Neuronal stem cell (in vitro differentiated cells): Measurements from ENCODE around the gene DCAF8.

Experiments used
- DNase-seq: peaks from one replicate; pipeline ENCODE4 v3.0.0-alpha.2; 2013; ENCODE audit warnings: low spot score
- H2AFZ ChIP-seq: one replicate; pipeline ENCODE4 v1.6.1; 2013; ENCODE audit warnings: mild to moderate bottlenecking, low read length, inconsistent platforms
- H2AK5ac ChIP-seq: 2 replicates; pipeline ENCODE4 v1.6.1; 2013; ENCODE audit warnings: low read depth, mild to moderate bottlenecking, inconsistent platforms, low read length, moderate library complexity, mixed read lengths
- H2BK120ac ChIP-seq: 2 replicates; pipeline ENCODE4 v1.6.1; 2013; ENCODE audit warnings: low read depth, mild to moderate bottlenecking, inconsistent platforms, low read length, moderate library complexity, mixed read lengths
- H2BK12ac ChIP-seq: one replicate; pipeline ENCODE4 v1.6.1; 2013; ENCODE audit warnings: low read length, inconsistent platforms
- H2BK15ac ChIP-seq: 2 replicates; pipeline ENCODE4 v1.6.1; 2013; ENCODE audit warnings: mild to moderate bottlenecking, low read length, inconsistent platforms, mixed read lengths
- H2BK5ac ChIP-seq: one replicate; pipeline ENCODE4 v1.6.1; 2013; ENCODE audit warnings: inconsistent platforms, mild to moderate bottlenecking, low read length, moderate library complexity
- H3K14ac ChIP-seq: one replicate; pipeline ENCODE4 v1.6.1; 2013; ENCODE audit warnings: low read length, inconsistent platforms
- H3K18ac ChIP-seq: 2 replicates; pipeline ENCODE4 v1.6.1; 2013; ENCODE audit warnings: low read length, inconsistent platforms
- H3K23ac ChIP-seq: 2 replicates; pipeline ENCODE4 v1.6.1; 2013; ENCODE audit warnings: low read depth, mild to moderate bottlenecking, mixed read lengths, low read length, inconsistent platforms; ENCODE audit not compliant: poor library complexity
- H3K27ac ChIP-seq: replicated peaks from 3 replicates; pipeline ENCODE4 v1.5.1; 2013; ENCODE audit warnings: low read length, inconsistent platforms
- H3K27me3 ChIP-seq, 3 experiments: 2 replicates each; pipeline ENCODE4 v1.6.1; 2013; ENCODE audit warnings: low read length in 3 of 3, mild to moderate bottlenecking in 2 of 3, inconsistent platforms in 1 of 3, low read depth in 1 of 3, mixed read lengths in 1 of 3, moderate library complexity in 1 of 3; ENCODE audit not compliant: control insufficient read depth in 3 of 3, insufficient read depth in 3 of 3
- H3K36me3 ChIP-seq, 2 donors: replicated peaks in 1 of 2; 2 replicates each; pipeline ENCODE4 v1.6.1; 2013; ENCODE audit warnings: low read length in 2 of 2; ENCODE audit not compliant: control insufficient read depth in 2 of 2, insufficient read depth in 2 of 2
- H3K4ac ChIP-seq: 2 replicates; pipeline ENCODE4 v1.6.1; 2013; ENCODE audit warnings: inconsistent platforms, mild to moderate bottlenecking, low read length, moderate library complexity
- H3K4me1 ChIP-seq, 2 donors: 1 replicate in 1 of 2; 2 replicates in 1 of 2; pipeline ENCODE4 v1.6.1; 2013; ENCODE audit warnings: low read length in 2 of 2, low read depth in 1 of 2; ENCODE audit not compliant: control insufficient read depth in 2 of 2, insufficient read depth in 1 of 2
- H3K4me2 ChIP-seq: one replicate; pipeline ENCODE4 v1.6.1; 2013; ENCODE audit warnings: mild to moderate bottlenecking, low read length, inconsistent platforms; ENCODE audit not compliant: insufficient read depth, poor library complexity, severe bottlenecking
- H3K4me3 ChIP-seq, 2 donors: 2 replicates each; pipeline ENCODE4 v1.5.1; 2013; ENCODE audit warnings: low read length in 2 of 2, mild to moderate bottlenecking in 2 of 2, inconsistent platforms in 1 of 2, moderate library complexity in 1 of 2
- H3K79me1 ChIP-seq: one replicate; pipeline ENCODE4 v1.6.1; 2013; ENCODE audit warnings: low read depth, mild to moderate bottlenecking, inconsistent platforms, low read length, moderate library complexity
- H3K9ac ChIP-seq: one replicate; pipeline ENCODE4 v1.6.1; 2013; ENCODE audit warnings: mild to moderate bottlenecking, low read depth, low read length, inconsistent platforms; ENCODE audit not compliant: poor library complexity
- H3K9me3 ChIP-seq, 2 donors: replicated peaks in 1 of 2; 2 replicates each; pipeline versions ENCODE3 to v1.6.1; 2013; ENCODE audit warnings: low read length in 2 of 2, mild to moderate bottlenecking in 2 of 2, inconsistent platforms in 1 of 2, low read depth in 1 of 2, mixed read lengths in 1 of 2, moderate library complexity in 1 of 2; ENCODE audit not compliant: control insufficient read depth in 2 of 2, insufficient read depth in 1 of 2
- H4K8ac ChIP-seq: one replicate; pipeline ENCODE4 v1.6.1; 2013; ENCODE audit warnings: low read depth, mild to moderate bottlenecking, inconsistent platforms, low read length, moderate library complexity
- H4K91ac ChIP-seq: one replicate; pipeline ENCODE4 v1.6.1; 2013; ENCODE audit warnings: low read length, low read depth, mild to moderate bottlenecking, inconsistent platforms; ENCODE audit not compliant: poor library complexity
- WGBS, 2 donors: extraction: QIAGEN DNeasy Blood & Tissue Kit; methylation state at CpG; one replicate each; pipeline ENCODE4 v1.1.7; 2013; ENCODE audit warnings: missing lambda C conversion rate in 2 of 2, mixed read lengths in 1 of 2; ENCODE audit not compliant: insufficient read length in 2 of 2, insufficient replicate concordance in 1 of 2; ENCODE audit errors: extremely low coverage in 2 of 2; 5-methylcytosine and 5-hydroxymethylcytosine counted together

The DCAF8 gene

DNA sequence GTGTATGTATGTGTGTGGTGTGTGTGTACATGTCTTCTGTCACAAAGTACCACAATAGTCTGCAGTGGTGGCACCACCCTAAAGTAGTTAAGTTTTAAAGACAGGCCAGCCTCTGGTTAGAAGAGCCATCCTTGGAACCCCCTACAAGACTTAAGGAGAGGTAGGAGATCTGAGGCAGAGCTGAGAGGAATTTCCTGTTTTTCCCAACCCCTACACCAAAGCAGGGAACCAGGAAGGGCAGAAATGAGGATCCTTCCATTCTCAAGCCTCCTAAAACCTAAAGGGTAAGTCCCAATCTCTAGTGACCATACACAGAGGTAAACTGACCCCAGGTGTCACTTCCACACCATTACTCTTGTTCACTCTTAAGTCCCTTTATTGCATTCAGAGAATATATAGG is 46.0 kb downstream of the DCAF8 start:
- Histone ChIP-seq H2BK120ac (no peak overlapping the region), H3K4ac (no peak overlapping the region), H2BK5ac (no peak overlapping the region), H3K27ac (no peak overlapping the region), H4K91ac (no peak overlapping the region), H3K79me1 (no peaks in the 10 kb centered on the region), H3K18ac (no peak overlapping the region), H2AFZ (no peak overlapping the region), H2AK5ac (no peak overlapping the region), H4K8ac (no peak overlapping the region), H3K4me1 (peaks cover 6 to 12% of the 10 kb centered on the region in 2 donors), H3K14ac (no peak overlapping the region), H3K27me3 (no peaks in the 10 kb centered on the region), H3K36me3 (peaks cover 62 to 100% of the 10 kb centered on the region in 2 donors), H3K23ac (no peak overlapping the region), H3K9ac (no peak overlapping the region), H3K4me2 (no peak overlapping the region), H2BK15ac (no peak overlapping the region), H3K9me3 (no peaks in the 10 kb centered on the region), H2BK12ac (no peak overlapping the region), H3K4me3 (no peak overlapping the region)
- no peak for DNase-seq

GRCh38 chr1:160214481-160215140 is 47.7 kb downstream of the DCAF8 start:
- H3K23ac ChIP-seq = no peak overlapping the region
- no peak overlapping the region for H2AK5ac ChIP-seq
- H3K36me3 ChIP-seq = peaks cover 67 to 94% of the 10 kb centered on the region in 2 donors
- H4K8ac ChIP-seq = no peak overlapping the region
- H3K9me3 ChIP-seq = no peaks in the 10 kb centered on the region
- H3K27me3 ChIP-seq = no peaks in the 10 kb centered on the region
- H3K4me3 ChIP-seq = no peak overlapping the region
- H3K9ac ChIP-seq = no peak overlapping the region
- DNase-seq = no peak
- H2AFZ ChIP-seq = no peak overlapping the region
- H2BK120ac ChIP-seq = no peak overlapping the region
- no peak overlapping the region for H4K91ac ChIP-seq
- no peak overlapping the region for H3K18ac ChIP-seq
- H3K27ac ChIP-seq = no peak overlapping the region
- no peak overlapping the region for H3K14ac ChIP-seq
- no peak overlapping the region for H3K4me2 ChIP-seq
- no CpG with 5 or more reads among the region's 3 CpGs for WGBS, 2 donors
- no peaks in the 10 kb centered on the region for H3K79me1 ChIP-seq
- peaks cover 22 to 26% of the 10 kb centered on the region in 2 donors for H3K4me1 ChIP-seq
- H2BK15ac ChIP-seq = no peak overlapping the region
- H2BK5ac ChIP-seq = no peak overlapping the region
- no peak overlapping the region for H2BK12ac ChIP-seq
- no peak overlapping the region for H3K4ac ChIP-seq

DNA sequence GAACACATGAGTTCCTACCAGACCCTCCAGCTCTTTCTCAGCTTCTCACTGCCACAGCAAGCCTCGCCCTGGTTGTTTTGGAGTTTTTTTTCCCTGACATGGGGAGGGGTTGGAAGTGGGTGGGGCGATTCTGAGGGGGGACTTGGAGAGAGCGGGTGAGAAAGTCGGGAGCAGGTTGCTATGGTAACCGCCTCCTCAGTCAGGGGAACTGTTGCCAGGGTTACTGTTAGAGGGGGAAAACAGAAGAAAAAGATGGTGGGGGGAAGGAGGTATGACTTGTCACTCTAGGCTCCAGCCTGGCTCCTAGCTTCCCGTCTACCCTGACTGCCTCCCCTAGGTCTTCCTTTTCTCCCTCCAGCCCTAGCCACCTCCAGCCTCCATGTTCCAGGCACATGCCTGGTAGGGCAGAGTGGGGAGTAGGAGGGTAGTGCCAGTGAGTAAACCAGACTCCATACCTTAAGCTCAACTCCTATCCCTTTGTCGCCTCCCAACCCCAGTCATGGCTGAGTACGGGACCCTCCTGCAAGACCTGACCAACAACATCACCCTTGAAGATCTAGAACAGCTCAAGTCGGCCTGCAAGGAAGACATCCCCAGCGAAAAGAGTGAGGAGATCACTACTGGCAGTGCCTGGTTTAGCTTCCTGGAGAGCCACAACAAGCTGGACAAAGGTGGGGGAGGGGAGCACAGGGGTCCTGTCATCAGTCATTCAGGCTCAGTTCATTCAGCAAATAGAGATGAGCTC is 51.1 kb downstream of the DCAF8 start:
- peak; percentile 58 for DNase-seq
- H2AK5ac ChIP-seq = no peak overlapping the region
- H2BK12ac ChIP-seq = no peak overlapping the region
- no CpG with 5 or more reads among the region's 10 CpGs for WGBS, 2 donors
- no peak overlapping the region for H3K9ac ChIP-seq
- no peak overlapping the region for H3K14ac ChIP-seq
- no peaks in the 10 kb centered on the region for H3K9me3 ChIP-seq
- H3K4me3 ChIP-seq = no peak overlapping the region
- no peak overlapping the region for H2BK15ac ChIP-seq
- no peak overlapping the region for H4K8ac ChIP-seq
- no peak overlapping the region for H2BK120ac ChIP-seq
- no peaks in the 10 kb centered on the region for H3K27me3 ChIP-seq
- no peak overlapping the region for H3K23ac ChIP-seq
- no peak overlapping the region for H4K91ac ChIP-seq
- no peak overlapping the region for H2AFZ ChIP-seq
- no peak overlapping the region for H2BK5ac ChIP-seq
- no peak overlapping the region for H3K4ac ChIP-seq
- no peak overlapping the region for H3K18ac ChIP-seq
- peaks cover 53% of the 10 kb centered on the region in 2 donors for H3K4me1 ChIP-seq
- no peak overlapping the region for H3K4me2 ChIP-seq
- peaks cover 2% of the 10 kb centered on the region for H3K79me1 ChIP-seq
- peak overlapping the region; percentile 1 for H3K27ac ChIP-seq
- peaks cover 60 to 91% of the 10 kb centered on the region in 2 donors for H3K36me3 ChIP-seq

- DNase-seq = no peak
- H3K27me3 ChIP-seq = no peaks in the 10 kb centered on the region
- WGBS, 2 donors = no CpG with 5 or more reads among the region's 5 CpGs
- H3K14ac ChIP-seq = no peak overlapping the region
- H3K9ac ChIP-seq = no peak overlapping the region
- no peak overlapping the region for H2AK5ac ChIP-seq
- no peak overlapping the region for H2BK15ac ChIP-seq
- H4K8ac ChIP-seq = no peak overlapping the region
- no peak overlapping the region for H3K4me2 ChIP-seq
- no peak overlapping the region for H4K91ac ChIP-seq
- peaks cover 5% of the 10 kb centered on the region for H3K79me1 ChIP-seq
- no peak overlapping the region for H2AFZ ChIP-seq
- no peak overlapping the region for H3K27ac ChIP-seq
- H2BK12ac ChIP-seq = no peak overlapping the region
- no peak overlapping the region for H3K18ac ChIP-seq
- H2BK120ac ChIP-seq = no peak overlapping the region
- H3K9me3 ChIP-seq = no peaks in the 10 kb centered on the region
- H3K23ac ChIP-seq = no peak overlapping the region
- H3K4me3 ChIP-seq = no peak overlapping the region
- H2BK5ac ChIP-seq = no peak overlapping the region
- no peak overlapping the region for H3K4ac ChIP-seq
- H3K4me1 ChIP-seq = peaks cover 55% of the 10 kb centered on the region in 2 donors
- peaks cover 55 to 84% of the 10 kb centered on the region in 2 donors for H3K36me3 ChIP-seq
Observed at GRCh38 chr1:160210561-160210960, 51.8 kb downstream of the DCAF8 start.
